NCI-H1092 (cell line): Measurements from ENCODE around the gene NTSR1.

Experiments used
- DNase-seq: peaks from one replicate; lab custom pipeline; 2025; lab: John Stamatoyannopoulos, UW

The NTSR1 gene

GRCh38 chr20:62755817-62756724, 47.4 kb downstream of the NTSR1 start:
- DNase-seq, result no peak

- DNase-seq, result no peak
Measured at GRCh38 chr20:62758226-62758912, 49.7 kb downstream of the NTSR1 start.

GRCh38 chr20:62759981-62760431, 51.4 kb downstream of the NTSR1 start:
- DNase-seq, result no peak

DNA sequence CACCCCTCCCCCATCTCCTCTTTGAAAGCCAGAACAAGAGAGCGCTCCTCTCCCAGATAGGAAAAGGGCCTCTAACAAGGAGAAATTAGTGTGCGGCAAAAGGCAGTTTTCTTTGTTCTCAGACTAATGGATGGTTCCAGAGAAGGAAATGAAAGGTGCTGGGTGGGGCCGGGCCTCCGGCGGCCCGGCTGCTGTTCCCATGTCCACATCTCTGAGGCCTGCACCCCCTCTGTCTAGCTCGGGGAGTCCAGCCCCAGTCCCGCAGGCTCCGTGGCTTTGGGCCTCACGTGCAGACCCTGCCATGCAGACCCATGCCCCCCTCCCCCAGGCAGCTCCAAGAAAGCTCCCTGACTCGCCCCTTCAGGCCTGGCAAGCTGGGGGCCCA, 51.8 kb downstream of the NTSR1 start:
- DNase-seq, result no peak

- no peak for DNase-seq
Measured at GRCh38 chr20:62760856-62761758, 52.5 kb downstream of the NTSR1 start.

DNA sequence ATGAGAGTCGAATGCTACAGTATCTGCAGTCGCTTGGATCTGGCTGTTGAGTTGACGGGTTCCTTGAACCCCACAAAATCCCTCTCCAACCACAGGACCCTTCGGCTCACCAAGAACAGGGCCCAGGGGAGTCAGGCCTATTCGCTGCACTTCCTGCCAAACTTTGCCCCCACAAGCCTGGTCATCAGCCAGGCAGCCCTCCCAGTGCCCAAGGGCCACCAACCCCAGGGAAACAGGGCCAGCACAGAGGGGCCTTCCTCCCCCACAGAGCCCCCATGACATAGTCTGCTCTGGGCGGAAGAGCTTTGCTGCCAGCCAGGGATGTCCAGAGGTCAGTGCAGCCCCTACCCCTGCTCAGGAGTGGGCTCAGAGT, 53.1 kb downstream of the NTSR1 start:
- DNase-seq, result no peak

DNA sequence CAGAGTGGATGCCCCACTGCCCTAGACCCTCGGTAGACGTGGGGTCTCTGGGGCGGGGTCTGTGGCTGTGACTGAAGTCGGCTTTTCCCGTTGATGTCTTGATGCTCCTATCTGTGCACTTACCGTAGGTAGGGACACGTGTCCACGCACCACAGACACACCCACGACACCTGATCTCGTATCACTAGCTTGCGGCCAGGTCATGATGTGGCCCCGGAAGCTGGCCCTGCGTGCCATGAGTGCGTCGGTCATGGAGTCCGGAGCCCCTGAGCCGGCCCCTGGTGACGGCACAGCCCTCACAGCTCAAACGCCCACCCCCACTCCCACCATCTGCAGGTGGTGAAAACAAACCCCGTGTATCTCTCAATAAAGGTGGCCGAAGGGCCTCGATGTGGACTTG, 53.7 kb downstream of the NTSR1 start:
- no peak for DNase-seq

DNA sequence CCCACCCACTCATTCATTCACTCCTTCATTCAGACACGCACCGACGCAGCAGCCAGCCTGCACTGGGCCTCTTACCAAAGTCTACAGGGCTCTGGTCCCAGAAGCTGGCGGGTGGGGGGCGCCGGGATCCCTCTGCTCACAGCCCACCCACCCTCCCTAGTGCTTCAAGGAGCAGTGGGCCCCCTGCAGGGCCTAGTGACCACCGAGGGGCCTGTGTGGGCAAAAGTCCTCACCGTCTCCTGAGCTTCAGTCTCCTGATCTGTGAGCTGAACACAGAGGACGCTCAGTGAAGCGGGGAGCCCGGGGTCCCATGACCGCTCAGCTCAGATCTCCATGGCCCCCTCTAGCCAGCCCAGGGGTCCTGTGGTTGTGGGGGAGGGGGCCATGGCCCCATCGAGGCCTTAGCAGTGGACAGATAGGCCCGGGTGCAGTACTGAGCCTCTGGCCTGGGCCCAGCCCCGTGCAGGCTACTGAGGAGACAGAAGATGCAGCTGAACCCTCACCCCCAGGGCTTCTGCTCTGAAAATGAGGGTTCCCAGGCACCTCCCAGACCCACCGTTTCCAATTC, 54.2 kb downstream of the NTSR1 start:
- no peak for DNase-seq

DNA sequence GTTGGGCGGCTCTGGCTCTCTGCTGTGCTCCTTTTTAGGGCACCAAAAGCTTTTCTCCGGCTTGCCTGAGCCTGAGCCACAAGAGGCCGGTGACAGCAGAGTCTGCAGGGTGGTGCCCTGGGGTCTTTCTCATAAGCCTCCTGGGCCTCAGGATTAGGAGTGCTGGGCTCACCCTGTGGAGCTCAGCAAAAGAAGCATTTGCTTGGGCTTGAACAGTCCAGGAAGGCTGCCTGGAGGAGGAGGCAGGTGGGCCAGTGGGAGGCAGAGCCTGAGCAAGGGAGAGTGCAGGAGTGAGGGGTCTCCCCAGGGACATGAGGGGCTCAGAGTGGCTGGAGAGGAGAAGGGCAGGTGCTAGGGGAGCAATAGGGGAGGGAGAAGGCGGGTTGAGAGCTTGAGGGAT, 54.8 kb downstream of the NTSR1 start:
- DNase-seq, result no peak

DNA sequence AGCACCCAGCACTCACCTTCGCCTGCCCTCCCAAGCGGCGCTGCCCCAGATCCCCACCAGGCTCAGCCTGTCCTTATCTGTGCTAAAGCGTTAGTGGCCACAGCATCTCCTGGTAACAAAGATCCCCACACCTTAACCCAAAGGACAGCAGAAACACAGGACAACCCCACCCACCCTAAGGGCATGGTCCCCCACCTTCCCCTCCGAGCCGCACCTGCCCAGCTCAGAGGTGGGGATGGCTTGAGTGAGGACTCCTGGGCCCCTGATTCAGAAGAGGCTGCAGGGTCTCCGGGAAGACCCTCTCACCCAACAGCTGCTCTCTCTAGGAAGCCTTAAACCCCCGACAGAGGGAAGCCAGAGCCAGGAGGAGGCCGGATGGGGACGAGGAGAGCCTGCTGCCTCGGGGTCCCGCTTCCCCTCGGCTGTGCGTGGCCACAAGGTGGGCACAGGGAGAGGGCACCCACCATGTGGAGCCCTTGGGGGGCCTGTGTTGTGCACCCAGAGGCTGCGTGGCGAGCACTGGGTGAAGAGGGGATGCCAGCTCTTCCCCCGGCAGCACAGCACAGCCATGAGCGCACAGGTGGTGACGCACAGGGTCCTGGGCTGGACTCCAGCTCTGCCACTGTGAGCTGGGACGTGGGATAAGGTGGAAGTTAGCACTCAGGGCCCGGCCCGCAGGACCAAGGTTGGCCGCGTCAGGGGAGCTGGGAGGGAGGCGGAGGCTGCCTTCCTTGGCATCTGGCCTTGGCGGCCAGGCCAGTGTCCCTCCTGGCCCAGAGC, 55.7 kb downstream of the NTSR1 start:
- no peak for DNase-seq

- no peak for DNase-seq
Measured at GRCh38 chr20:62765021-62765420, 56.4 kb downstream of the NTSR1 start.

DNA sequence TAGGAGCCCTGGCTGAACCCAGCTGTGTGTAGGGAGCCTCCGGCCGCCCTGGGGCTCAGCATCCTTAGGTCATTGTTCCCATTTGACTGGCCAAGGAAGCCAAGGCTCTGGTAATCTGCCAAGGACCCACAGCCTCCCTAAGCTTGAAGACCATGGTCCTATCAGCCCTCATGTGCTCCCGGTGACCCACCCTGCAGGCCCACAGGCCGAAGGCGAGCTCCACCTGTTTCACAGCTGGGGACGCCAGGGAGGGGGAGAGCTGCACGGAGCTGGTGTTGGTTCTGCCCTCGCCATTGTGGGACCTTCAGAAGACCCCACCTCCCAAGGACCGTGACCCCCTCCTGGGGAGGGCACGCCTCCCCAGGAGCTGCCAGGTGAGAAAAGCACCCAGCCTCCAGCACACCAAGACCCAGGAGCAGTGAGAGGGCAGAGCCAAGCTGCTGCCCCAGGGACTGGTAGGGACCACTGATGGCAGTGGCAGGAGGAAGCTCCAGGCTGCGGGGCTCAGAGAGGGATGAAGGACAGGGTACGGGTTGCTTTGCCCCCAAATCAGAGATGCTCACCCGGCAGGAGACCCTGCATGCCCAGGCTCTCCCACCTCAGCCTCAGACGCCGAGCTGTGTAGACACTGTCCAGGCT, 56.9 kb downstream of the NTSR1 start:
- no peak for DNase-seq

DNA sequence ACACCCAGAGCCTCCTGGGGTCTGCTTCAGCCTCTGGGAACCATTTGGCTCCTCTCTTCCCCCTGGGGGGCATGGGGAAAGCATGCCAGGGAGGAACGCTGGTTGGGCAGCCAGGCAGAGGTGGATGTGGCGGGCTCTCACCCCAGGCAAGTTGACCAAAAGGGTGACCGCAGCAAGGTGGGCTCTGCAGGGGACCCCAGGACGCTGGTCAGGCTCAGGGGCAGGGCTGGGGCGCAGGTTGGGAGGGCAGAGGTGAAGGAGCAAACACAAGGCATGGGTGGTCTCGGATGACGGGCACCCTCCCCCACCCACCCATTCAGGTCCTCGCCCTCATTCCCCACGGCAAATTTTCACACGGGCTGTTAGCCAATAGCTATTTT, 57.4 kb downstream of the NTSR1 start:
- no peak for DNase-seq

GRCh38 chr20:62766716-62767115, 58.1 kb downstream of the NTSR1 start:
- DNase-seq, result no peak

GRCh38 chr20:62768234-62768546, 59.6 kb downstream of the NTSR1 start:
- DNase-seq, result no peak

DNA sequence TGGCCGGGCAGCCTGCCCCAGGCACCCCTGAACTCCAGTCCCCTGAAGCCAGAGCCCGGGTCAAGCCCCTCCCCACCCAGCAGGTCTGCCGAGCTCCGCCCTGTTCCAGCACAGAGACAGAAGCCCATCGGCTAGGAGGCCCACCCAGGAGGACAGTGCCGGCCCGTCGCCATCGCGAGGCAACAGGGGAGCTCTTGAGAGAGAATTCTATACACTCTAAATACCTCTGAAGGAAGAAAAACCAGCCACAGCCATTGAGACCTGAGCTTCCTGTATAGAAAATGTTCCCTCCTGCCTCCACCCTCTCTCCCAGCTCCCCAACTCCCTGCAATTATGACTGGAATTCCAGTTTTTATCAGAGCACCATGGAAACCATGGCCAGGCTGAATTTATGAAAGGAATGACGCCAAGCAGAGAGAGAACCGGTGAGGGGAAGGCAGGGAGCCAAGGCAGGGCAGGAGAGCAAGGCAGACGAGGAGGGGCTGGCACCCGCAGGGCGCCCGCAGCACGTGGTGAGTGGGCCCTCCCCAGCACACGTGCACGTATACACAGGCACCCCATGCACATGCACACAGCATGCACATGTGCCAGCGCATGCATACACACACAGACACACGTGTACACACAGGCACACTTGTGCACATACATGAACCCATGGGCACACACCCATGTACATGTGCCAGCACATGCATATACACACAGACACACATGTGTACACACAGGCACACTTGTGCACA, 60.1 kb downstream of the NTSR1 start:
- DNase-seq, result no peak

DNA sequence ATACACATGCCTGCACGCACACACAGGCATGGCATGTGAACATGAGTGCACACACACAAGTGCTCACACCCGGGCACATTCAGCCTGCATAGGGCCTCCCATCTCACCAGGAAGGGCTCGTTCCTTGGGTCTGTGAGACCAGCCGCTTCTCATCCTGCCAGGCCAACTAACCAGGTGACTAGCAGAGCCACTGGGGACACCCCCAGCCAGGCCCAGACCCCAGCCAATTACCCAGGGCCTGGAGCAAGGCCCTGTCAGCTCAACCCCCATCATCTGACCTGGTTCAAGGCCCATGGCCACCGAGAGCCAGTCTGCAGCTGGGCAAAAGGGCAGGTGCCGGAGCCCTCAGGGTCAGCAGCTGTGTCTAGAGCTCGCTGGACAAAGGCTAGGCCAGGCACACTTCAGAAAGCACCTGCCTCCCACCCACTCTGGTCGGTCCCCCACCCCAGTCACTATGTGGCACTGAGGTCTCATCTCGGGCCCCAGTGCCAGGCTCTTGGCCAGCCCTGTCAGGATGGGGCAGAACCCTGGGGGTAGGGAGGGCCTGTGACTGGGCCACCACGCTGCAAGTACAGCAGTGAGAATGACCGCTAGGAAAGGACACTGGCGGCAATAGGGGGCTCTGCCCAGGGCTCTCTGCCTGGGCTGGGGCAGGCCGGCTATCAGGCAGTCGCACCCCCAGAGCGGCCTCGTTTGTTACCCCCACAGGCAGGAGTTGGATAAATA, 60.9 kb downstream of the NTSR1 start:
- no peak for DNase-seq

GRCh38 chr20:62770111-62770910, 61.7 kb downstream of the NTSR1 start:
- DNase-seq, result no peak

DNA sequence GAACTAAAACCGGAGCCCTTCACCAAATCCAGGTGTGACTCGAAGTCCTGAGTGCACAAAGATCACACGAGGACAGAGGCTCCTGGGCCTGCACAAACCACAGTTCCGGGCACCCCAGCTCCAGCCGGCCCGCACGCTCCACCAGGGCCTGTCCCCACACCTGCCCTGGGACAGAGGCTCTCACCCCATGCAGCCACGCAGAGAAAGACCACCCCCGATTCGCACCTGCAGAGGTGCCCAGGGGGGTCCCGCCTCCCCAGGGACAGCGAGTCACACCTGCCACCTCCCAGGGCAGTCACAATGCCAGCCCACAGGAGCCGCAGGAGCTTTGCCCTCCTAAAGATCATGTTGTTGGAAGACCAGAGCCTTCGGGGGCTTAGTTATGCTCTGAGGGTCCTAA, 62.3 kb downstream of the NTSR1 start:
- DNase-seq, result no peak
